Upper lobe of right lung (tissue), 1 donor: ENCODE results near the gene EIF4E2. TPM values are rescaled to one million over a fixed set of nuclear protein-coding genes. Genes with fewer than 3 reads are reported as not detected.

ENCODE experiments used
- ATAC-seq: fragments of 200-7000 bp; cut with Tn5 transposase; one replicate; pipeline ENCODE4 v1.9.1; 2020; ENCODE audit warnings: mild to moderate bottlenecking, moderate library complexity
- DNase-seq: peaks from one replicate; pipeline ENCODE4 v3.0.0-alpha.2; 2020
- H3K27ac ChIP-seq: fragments of 200-600 bp; one replicate; pipeline ENCODE4 v1.8.0; 2022
- H3K27me3 ChIP-seq: fragments of 200-600 bp; one replicate; pipeline ENCODE4 v1.8.0; 2022; ENCODE audit warnings: mild to moderate bottlenecking
- H3K36me3 ChIP-seq: fragments of 200-600 bp; one replicate; pipeline ENCODE4 v1.8.0; 2022
- H3K4me1 ChIP-seq: fragments of 200-600 bp; one replicate; pipeline ENCODE4 v1.8.0; 2022
- H3K4me3 ChIP-seq: fragments of 200-600 bp; one replicate; pipeline ENCODE4 v1.8.0; 2022; ENCODE audit warnings: mild to moderate bottlenecking
- H3K9me3 ChIP-seq: fragments of 200-600 bp; one replicate; pipeline ENCODE4 v1.8.0; 2022
- intact Hi-C: fragments of 100-400 bp; cut with DNase I; formaldehyde crosslinking; loops from one replicate; pipeline ENCODE4 v1.11.0; 2022
- total RNA-seq: library from RNA; stranded (reverse); fragmentation: NEBNext Ultra II Directional; extraction: Animal tissue kit (Norgen Biotek cat#: 25700); gene quantifications from one replicate; pipeline ENCODE4 v1.2.1, GENCODE V29; 2021
- TF ChIP-seq, protein P1 (sequence below): fragments of 200-600 bp; IDR thresholded peaks from one replicate; pipeline ENCODE4 v1.8.0; 2022; ENCODE audit warnings: antibody characterized with exemption
- donor health status: DM: no; HTN: yes; CAD: no; lungs with severe emphysema.

EIF4E2 gene
- total RNA-seq, 1 donor from 2014 or later = 68.0 TPM

DNA sequence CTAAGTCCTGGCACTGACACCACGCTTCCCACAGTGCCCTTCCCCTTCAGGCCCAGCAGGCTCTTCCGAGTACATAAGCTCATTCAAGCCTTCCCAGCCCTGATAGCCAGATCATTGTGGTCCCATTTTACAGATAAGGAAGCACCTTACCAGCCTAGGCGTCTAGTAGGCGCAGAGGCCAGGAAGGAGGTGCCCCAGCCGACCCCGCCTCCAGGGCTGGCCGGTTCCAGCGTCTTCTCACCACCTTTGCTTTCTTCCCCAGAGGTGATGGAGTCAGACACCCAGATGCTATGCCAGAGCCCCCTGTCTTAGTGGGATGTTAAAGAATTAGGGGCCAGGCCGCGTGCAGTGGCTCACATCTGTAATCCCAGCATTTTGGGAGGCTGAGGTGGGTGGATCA lies 54.0 kb downstream of the EIF4E2 start:
- DNase-seq (no peak), ATAC-seq (no peak)
- Histone ChIP-seq H3K4me3 (no peak overlapping the region), H3K27ac (no peak overlapping the region), H3K27me3 (no peaks in the 10 kb centered on the region), H3K4me1 (peaks cover 4% of the 10 kb centered on the region), H3K9me3 (no peaks in the 10 kb centered on the region), H3K36me3 (no peaks in the 10 kb centered on the region)
- TF ChIP-seq, protein P1, sequence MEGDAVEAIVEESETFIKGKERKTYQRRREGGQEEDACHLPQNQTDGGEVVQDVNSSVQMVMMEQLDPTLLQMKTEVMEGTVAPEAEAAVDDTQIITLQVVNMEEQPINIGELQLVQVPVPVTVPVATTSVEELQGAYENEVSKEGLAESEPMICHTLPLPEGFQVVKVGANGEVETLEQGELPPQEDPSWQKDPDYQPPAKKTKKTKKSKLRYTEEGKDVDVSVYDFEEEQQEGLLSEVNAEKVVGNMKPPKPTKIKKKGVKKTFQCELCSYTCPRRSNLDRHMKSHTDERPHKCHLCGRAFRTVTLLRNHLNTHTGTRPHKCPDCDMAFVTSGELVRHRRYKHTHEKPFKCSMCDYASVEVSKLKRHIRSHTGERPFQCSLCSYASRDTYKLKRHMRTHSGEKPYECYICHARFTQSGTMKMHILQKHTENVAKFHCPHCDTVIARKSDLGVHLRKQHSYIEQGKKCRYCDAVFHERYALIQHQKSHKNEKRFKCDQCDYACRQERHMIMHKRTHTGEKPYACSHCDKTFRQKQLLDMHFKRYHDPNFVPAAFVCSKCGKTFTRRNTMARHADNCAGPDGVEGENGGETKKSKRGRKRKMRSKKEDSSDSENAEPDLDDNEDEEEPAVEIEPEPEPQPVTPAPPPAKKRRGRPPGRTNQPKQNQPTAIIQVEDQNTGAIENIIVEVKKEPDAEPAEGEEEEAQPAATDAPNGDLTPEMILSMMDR = no peak
- intact Hi-C loops = no loop called here

DNA sequence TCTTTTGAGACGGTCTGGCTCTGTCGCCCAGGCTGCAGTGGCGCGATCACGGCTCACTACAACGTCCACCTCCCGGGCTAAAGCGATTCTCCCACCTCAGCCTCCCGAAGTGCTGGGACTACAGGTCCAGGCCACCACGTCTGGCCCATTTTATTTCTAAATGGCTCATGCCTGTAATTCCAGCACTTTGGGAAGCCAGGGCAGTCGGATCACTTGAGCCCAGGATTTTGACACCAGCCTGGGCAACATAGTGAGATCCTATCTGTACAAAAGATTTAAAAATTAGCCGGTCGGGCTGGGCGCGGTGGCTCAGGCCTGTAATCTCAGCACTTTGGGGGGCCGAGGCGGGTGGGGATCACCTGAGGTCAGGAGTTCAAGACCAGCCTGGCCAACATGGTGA lies 56.5 kb downstream of the EIF4E2 start:
- Histone ChIP-seq H3K9me3 (no peaks in the 10 kb centered on the region), H3K36me3 (no peaks in the 10 kb centered on the region), H3K27me3 (no peaks in the 10 kb centered on the region), H3K4me3 (no peak overlapping the region), H3K4me1 (peaks cover 4% of the 10 kb centered on the region), H3K27ac (no peak overlapping the region)
- ATAC-seq (no peak), DNase-seq (no peak)
- intact Hi-C loops = no loop called here
- TF ChIP-seq, protein P1 = no peak

GRCh38 chr2:232609607-232610006 lies 59.1 kb downstream of the EIF4E2 start:
- H3K4me3 ChIP-seq = no peak overlapping the region

DNA sequence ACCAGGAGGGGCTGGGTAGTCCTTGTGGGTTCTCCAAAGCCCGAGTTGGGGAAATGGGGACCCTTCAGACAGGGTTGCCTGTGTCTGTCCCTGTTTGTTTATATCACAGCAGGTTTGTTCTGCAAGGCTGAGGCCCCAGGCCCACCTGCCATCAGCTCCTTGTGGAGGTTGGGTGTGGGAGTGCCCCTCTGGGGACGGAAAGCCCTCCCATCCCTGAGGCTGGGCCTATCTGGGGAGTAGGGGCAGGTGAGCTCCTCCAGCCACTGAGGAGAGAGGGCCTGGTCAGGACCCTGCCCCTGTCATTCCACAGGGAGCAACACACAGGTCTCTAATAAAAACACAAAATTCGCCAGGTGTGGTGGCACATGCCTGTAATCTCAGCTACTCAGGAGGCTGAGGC lies 59.6 kb downstream of the EIF4E2 start:
- DNase-seq (no peak), ATAC-seq (no peak)
- intact Hi-C loops = no loop called here
- no peak overlapping the region for H3K27ac ChIP-seq
- no peak overlapping the region for H3K4me3 ChIP-seq
- no peaks in the 10 kb centered on the region for H3K36me3 ChIP-seq
- no peaks in the 10 kb centered on the region for H3K9me3 ChIP-seq
- no peaks in the 10 kb centered on the region for H3K27me3 ChIP-seq
- peaks cover 4% of the 10 kb centered on the region for H3K4me1 ChIP-seq
- TF ChIP-seq, protein P1 = no peak

More at GRCh38 chr2:232609607-232610006, 59.1 kb downstream of the EIF4E2 start:
- Histone ChIP-seq H3K36me3 (no peaks in the 10 kb centered on the region), H3K27me3 (no peaks in the 10 kb centered on the region), H3K9me3 (no peaks in the 10 kb centered on the region), H3K27ac (no peak overlapping the region), H3K4me1 (peaks cover 4% of the 10 kb centered on the region)
- no peak for ATAC-seq
- DNase-seq = no peak
- TF ChIP-seq, protein P1 = no peak
- intact Hi-C loops = no loop called here

- Histone ChIP-seq H3K27ac (no peak overlapping the region), H3K9me3 (no peaks in the 10 kb centered on the region), H3K4me1 (no peaks in the 10 kb centered on the region), H3K4me3 (no peak overlapping the region), H3K36me3 (no peaks in the 10 kb centered on the region), H3K27me3 (no peaks in the 10 kb centered on the region)
- DNase-seq = no peak
- TF ChIP-seq, protein P1 = no peak
- intact Hi-C loops = no loop called here
- no peak for ATAC-seq
Measured at GRCh38 chr2:232611061-232611460, 60.6 kb downstream of the EIF4E2 start.

GRCh38 chr2:232611559-232612218 lies 61.2 kb downstream of the EIF4E2 start:
- no peaks in the 10 kb centered on the region for H3K9me3 ChIP-seq
- intact Hi-C loops = no loop called here

More at GRCh38 chr2:232611559-232612218, 61.2 kb downstream of the EIF4E2 start:
- no peak overlapping the region for H3K4me3 ChIP-seq
- H3K27me3 ChIP-seq = no peaks in the 10 kb centered on the region
- no peaks in the 10 kb centered on the region for H3K36me3 ChIP-seq
- TF ChIP-seq, protein P1 = peak; percentile 83
- DNase-seq (peak; percentile 82), ATAC-seq (peak; percentile 89)
- no peak overlapping the region for H3K27ac ChIP-seq
- no peaks in the 10 kb centered on the region for H3K4me1 ChIP-seq
